Activated CD4-positive, alpha-beta T cell treated with anti-CD3 and anti-CD28 coated beads, Interleukin-2, amount 50 U/mL, for 48 hours (primary cell): ENCODE data around the gene COPS4.
A peak's percentile ranks its signal among the peaks of the same experiment; 100 is the strongest.

Source experiments
- DNase-seq, 2 experiments: peaks; one replicate each; pipeline ENCODE4 v3.0.0-alpha.2; 2020

The COPS4 gene

GRCh38 chr4:83089410-83090157 lies 54.6 kb downstream of the COPS4 start:
- DNase-seq = no peak

- DNase-seq = no peak
These were observed 58.2 kb downstream of the COPS4 start for GRCh38 chr4:83093060-83093640.

GRCh38 chr4:83096397-83096796 lies 61.4 kb downstream of the COPS4 start:
- DNase-seq = no peak

GRCh38 chr4:83104991-83105390 lies 70.0 kb downstream of the COPS4 start:
- no peak for DNase-seq

GRCh38 chr4:83107631-83108030 lies 72.6 kb downstream of the COPS4 start:
- DNase-seq = peak in 1 of 2 experiments; percentile 36

- DNase-seq = peak; percentile 22 to 26
These were observed 73.3 kb downstream of the COPS4 start for GRCh38 chr4:83108101-83108861.

GRCh38 chr4:83109480-83110222 lies 74.7 kb downstream of the COPS4 start:
- peak; percentile 49 to 58 for DNase-seq

GRCh38 chr4:83110223-83110945 lies 75.4 kb downstream of the COPS4 start:
- peak; percentile 91 to 95 for DNase-seq

GRCh38 chr4:83110970-83111750 lies 76.2 kb downstream of the COPS4 start:
- DNase-seq = no peak

- peak; percentile 27 to 31 for DNase-seq
These were observed 76.8 kb downstream of the COPS4 start for GRCh38 chr4:83111751-83112141.

- peak in 1 of 2 experiments; percentile 18 for DNase-seq
These were observed 77.2 kb downstream of the COPS4 start for GRCh38 chr4:83112231-83112630.

GRCh38 chr4:83112678-83113428 lies 77.9 kb downstream of the COPS4 start:
- DNase-seq = peak; percentile 45 to 58

GRCh38 chr4:83113429-83113786 lies 78.4 kb downstream of the COPS4 start:
- DNase-seq = peak in 1 of 2 experiments; percentile 23

GRCh38 chr4:83114576-83114975 lies 79.6 kb downstream of the COPS4 start, which contains the start of gene PLAC8:
TSS of gene PLAC8 (minus strand) at chr4:83114729. CDS start at chr4:83107921, 6,808 bp downstream.
- DNase-seq = no peak

- no peak for DNase-seq
These were observed 80.0 kb downstream of the COPS4 start for GRCh38 chr4:83115000-83115399.

- no peak for DNase-seq
These were observed 80.8 kb downstream of the COPS4 start for GRCh38 chr4:83115656-83116285.

- DNase-seq = no peak
These were observed 83.9 kb downstream of the COPS4 start for GRCh38 chr4:83118869-83119268.

- DNase-seq = no peak
These were observed 86.3 kb downstream of the COPS4 start for GRCh38 chr4:83121246-83121645.

- no peak for DNase-seq
These were observed 89.3 kb downstream of the COPS4 start for GRCh38 chr4:83124111-83124780.
